ENCODE data around the gene CARMIL1. TPM values are rescaled to one million over a fixed set of nuclear protein-coding genes. Genes with fewer than 3 reads are reported as not detected.

The CARMIL1 gene
- total RNA-seq, 1 experiment from 2014 or later, result 25.9 TPM

DNA sequence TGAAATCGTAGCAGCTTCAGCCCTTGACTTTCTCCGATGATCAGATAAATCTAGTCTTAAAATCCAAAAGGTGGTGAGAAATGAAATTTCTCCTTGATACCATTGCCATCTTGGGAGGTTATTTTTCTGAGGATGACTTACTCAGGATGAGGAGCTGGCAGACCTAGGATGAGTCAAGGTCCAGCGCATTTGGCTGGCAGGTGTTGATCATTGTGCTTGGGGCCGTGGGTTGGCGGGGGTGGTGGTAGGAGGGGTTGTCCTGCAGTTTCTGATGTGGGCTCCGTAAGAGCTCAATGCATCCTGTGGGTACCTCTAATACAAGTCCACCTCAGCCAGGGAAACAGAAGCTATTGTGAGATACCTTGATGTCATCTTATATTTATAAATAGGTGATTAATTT lies 224.5 kb downstream of the CARMIL1 start:
- H3K4me3 Mint-ChIP-seq (ENCODE audit: unreplicated experiment), result no peak overlapping the region
- no peaks in the 10 kb centered on the region for H3K4me1 Mint-ChIP-seq (ENCODE audit: low read depth, unreplicated experiment)
- no peak for DNase-seq
- TF ChIP-seq, protein P1, sequence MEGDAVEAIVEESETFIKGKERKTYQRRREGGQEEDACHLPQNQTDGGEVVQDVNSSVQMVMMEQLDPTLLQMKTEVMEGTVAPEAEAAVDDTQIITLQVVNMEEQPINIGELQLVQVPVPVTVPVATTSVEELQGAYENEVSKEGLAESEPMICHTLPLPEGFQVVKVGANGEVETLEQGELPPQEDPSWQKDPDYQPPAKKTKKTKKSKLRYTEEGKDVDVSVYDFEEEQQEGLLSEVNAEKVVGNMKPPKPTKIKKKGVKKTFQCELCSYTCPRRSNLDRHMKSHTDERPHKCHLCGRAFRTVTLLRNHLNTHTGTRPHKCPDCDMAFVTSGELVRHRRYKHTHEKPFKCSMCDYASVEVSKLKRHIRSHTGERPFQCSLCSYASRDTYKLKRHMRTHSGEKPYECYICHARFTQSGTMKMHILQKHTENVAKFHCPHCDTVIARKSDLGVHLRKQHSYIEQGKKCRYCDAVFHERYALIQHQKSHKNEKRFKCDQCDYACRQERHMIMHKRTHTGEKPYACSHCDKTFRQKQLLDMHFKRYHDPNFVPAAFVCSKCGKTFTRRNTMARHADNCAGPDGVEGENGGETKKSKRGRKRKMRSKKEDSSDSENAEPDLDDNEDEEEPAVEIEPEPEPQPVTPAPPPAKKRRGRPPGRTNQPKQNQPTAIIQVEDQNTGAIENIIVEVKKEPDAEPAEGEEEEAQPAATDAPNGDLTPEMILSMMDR (IDR thresholded peaks at IDR 0.05; ENCODE audit: insufficient read depth in 1 of 2, low read depth in 1 of 2, low read length in 1 of 2, severe bottlenecking in 1 of 2, unreplicated experiment in 1 of 2), result no peak
- H3K36me3 Mint-ChIP-seq (ENCODE audit: insufficient read depth, unreplicated experiment), result peaks cover 7% of the 10 kb centered on the region
- ChIA-PET POLR2A (no interaction called here), CTCF (interaction anchor here (0.8 kb wide), 1 partner anchor 238 kb away, joined by 3 read pairs; no protein-coding TSS in a partner anchor)
- intact Hi-C loops (cut with micrococcal nuclease; ENCODE audit: unreplicated experiment), result no loop called here
- H3K27me3 Mint-ChIP-seq (ENCODE audit: insufficient read depth, unreplicated experiment), result no peaks in the 10 kb centered on the region
- Histone ChIP-seq H3K9me3 (no peaks in the 10 kb centered on the region), H3K27me3 (replicated peaks; ENCODE audit: control insufficient read depth, insufficient read depth, low read length) (no peaks in the 10 kb centered on the region), H3K4me1 (peaks cover 14% of the 10 kb centered on the region; the same call in 1 of the 2 replicates), H3K4me3 (ENCODE audit: low read depth, low read length) (no peak overlapping the region), H3K36me3 (ENCODE audit: control insufficient read depth, insufficient read depth, low read length) (no peaks in the 10 kb centered on the region; the same call in 1 of the 2 replicates)
- no TSS peak for BruUV-seq (replicated peaks)
- H3K9me3 Mint-ChIP-seq (ENCODE audit: unreplicated experiment), result no peaks in the 10 kb centered on the region
- no peak overlapping the region for H3K27ac Mint-ChIP-seq (ENCODE audit: unreplicated experiment)

DNA sequence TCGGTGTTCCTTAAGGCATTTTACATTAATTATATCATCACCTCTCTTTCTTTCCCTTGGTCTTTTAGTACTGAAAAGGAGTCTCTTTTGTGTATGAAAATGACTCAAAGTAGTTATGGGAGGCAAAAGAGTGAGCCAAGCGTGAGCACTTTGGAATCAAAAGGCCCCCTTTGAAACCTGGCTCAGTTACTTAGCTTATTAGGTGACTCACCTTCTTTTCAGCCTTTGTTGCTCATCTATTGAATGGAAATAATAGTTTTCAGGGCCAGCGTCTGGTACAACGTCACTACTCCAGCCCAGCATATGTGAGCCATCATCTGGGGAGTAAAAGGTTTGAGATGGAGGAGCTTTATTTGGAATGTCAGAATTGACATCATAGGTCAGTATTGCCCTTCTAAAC lies 225.5 kb downstream of the CARMIL1 start:
- DNase-seq, result no peak
- Mint-ChIP-seq H3K4me1 (ENCODE audit: low read depth, unreplicated experiment) (no peaks in the 10 kb centered on the region), H3K36me3 (ENCODE audit: insufficient read depth, unreplicated experiment) (peaks cover 7% of the 10 kb centered on the region), H3K4me3 (ENCODE audit: unreplicated experiment) (no peak overlapping the region), H3K9me3 (ENCODE audit: unreplicated experiment) (no peaks in the 10 kb centered on the region), H3K27me3 (ENCODE audit: insufficient read depth, unreplicated experiment) (no peaks in the 10 kb centered on the region), H3K27ac (ENCODE audit: unreplicated experiment) (no peak overlapping the region)
- TF ChIP-seq, protein P1 (IDR thresholded peaks at IDR 0.05; ENCODE audit: insufficient read depth in 1 of 2, low read depth in 1 of 2, low read length in 1 of 2, severe bottlenecking in 1 of 2, unreplicated experiment in 1 of 2), result no peak
- no peaks in the 10 kb centered on the region; the same call in 1 of the 2 replicates for H3K36me3 ChIP-seq (ENCODE audit: control insufficient read depth, insufficient read depth, low read length)
- H3K9me3 ChIP-seq, result no peaks in the 10 kb centered on the region
- POLR2A ChIA-PET, result no interaction called here
- H3K27me3 ChIP-seq (replicated peaks; ENCODE audit: control insufficient read depth, insufficient read depth, low read length), result no peaks in the 10 kb centered on the region
- intact Hi-C loops (cut with micrococcal nuclease; ENCODE audit: unreplicated experiment), result no loop called here
- peaks cover 7% of the 10 kb centered on the region; the same call in 1 of the 2 replicates for H3K4me1 ChIP-seq
- CTCF ChIA-PET, result no interaction called here
- no peak overlapping the region for H3K4me3 ChIP-seq (ENCODE audit: low read depth, low read length)
- BruUV-seq (replicated peaks), result no TSS peak

DNA sequence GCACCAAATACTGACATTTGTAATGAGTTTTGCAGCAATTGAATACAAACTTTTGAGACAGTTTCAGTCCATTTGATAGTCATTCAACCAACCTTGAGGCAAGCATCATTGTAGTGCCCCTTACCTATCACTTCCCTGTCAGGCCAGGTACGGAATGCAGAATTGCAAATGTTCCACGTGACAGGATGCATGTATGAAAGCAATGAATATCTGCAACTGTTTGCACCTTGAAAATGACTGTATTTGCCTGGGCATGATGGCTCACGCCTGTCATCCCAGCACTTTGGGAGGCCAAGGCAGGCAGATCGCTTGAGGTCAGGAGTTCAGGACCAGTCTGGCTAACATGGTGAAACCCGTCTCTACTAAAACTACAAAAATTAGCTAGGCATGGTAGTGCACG lies 226.8 kb downstream of the CARMIL1 start:
- no TSS peak for BruUV-seq (replicated peaks)
- no peak overlapping the region for H3K27ac Mint-ChIP-seq (ENCODE audit: unreplicated experiment)
- Histone ChIP-seq H3K4me3 (ENCODE audit: low read depth, low read length) (no peak overlapping the region), H3K9me3 (no peaks in the 10 kb centered on the region), H3K36me3 (ENCODE audit: control insufficient read depth, insufficient read depth, low read length) (no peaks in the 10 kb centered on the region; the same call in 1 of the 2 replicates), H3K27me3 (replicated peaks; ENCODE audit: control insufficient read depth, insufficient read depth, low read length) (no peaks in the 10 kb centered on the region), H3K4me1 (no peaks in the 10 kb centered on the region)
- peaks cover 5% of the 10 kb centered on the region for H3K36me3 Mint-ChIP-seq (ENCODE audit: insufficient read depth, unreplicated experiment)
- ChIA-PET POLR2A (no interaction called here), CTCF (interaction anchor here (0.6 kb wide), 1 partner anchor 8 kb away, joined by 3 read pairs; no protein-coding TSS in a partner anchor)
- intact Hi-C loops (cut with micrococcal nuclease; ENCODE audit: unreplicated experiment), result no loop called here
- no peak overlapping the region for H3K4me3 Mint-ChIP-seq (ENCODE audit: unreplicated experiment)
- TF ChIP-seq, protein P1 (IDR thresholded peaks at IDR 0.05; ENCODE audit: insufficient read depth in 1 of 2, low read depth in 1 of 2, low read length in 1 of 2, severe bottlenecking in 1 of 2, unreplicated experiment in 1 of 2), result no peak
- no peaks in the 10 kb centered on the region for H3K9me3 Mint-ChIP-seq (ENCODE audit: unreplicated experiment)
- no peaks in the 10 kb centered on the region for H3K27me3 Mint-ChIP-seq (ENCODE audit: insufficient read depth, unreplicated experiment)
- DNase-seq, result no peak
- no peaks in the 10 kb centered on the region for H3K4me1 Mint-ChIP-seq (ENCODE audit: low read depth, unreplicated experiment)

Data from Caco-2 (cell line).